K562 (cell line): ENCODE results near the gene SRMS. TPM values are rescaled to one million over a fixed set of nuclear protein-coding genes. Genes with fewer than 3 reads are reported as not detected.

Source experiments
- CBX5 ChIP-seq: IDR thresholded peaks from 2 replicates; pipeline ENCODE4 v1.6.1; 2014; ENCODE audit warnings: low read depth, borderline replicate concordance
- HLTF ChIP-seq: fragments of 450-650 bp; IDR thresholded peaks from 2 replicates; pipeline ENCODE4 v1.6.1; 2016
- KDM2B ChIP-seq: fragments of 250-450 bp; sonication (Bioruptor Pico); IDR thresholded peaks from 2 replicates; pipeline ENCODE4 v1.8.0; 2021; ENCODE audit warnings: mild to moderate bottlenecking, moderate library complexity
- MEF2A ChIP-seq: IDR thresholded peaks from 2 replicates; pipeline ENCODE4 v1.6.1; 2011; ENCODE audit warnings: low read depth, mild to moderate bottlenecking, low read length, moderate library complexity; ENCODE audit not compliant: control insufficient read depth
- NFXL1 ChIP-seq: fragments of 450-650 bp; formaldehyde crosslinking; IDR thresholded peaks from 2 replicates; pipeline ENCODE4 v1.4.0; 2021; ENCODE audit warnings: mild to moderate bottlenecking
- PCBP1 ChIP-seq: fragments of 200-400 bp; formaldehyde crosslinking; IDR thresholded peaks from 2 replicates; pipeline ENCODE4 v1.6.1; 2018; ENCODE audit warnings: mild to moderate bottlenecking, low read depth, low read length; ENCODE audit not compliant: poor library complexity, severe bottlenecking
- REST ChIP-seq, 2 experiments: fragments of 450-650 bp; formaldehyde crosslinking in 1 of 2; IDR thresholded peaks; 2 replicates each; pipeline versions ENCODE4 v1.4.0 to v1.6.1; 2014 to 2020; ENCODE audit warnings: mild to moderate bottlenecking in 2 of 2, borderline replicate concordance in 1 of 2, low read depth in 1 of 2
- SMARCE1 ChIP-seq: fragments of 450-650 bp; IDR thresholded peaks from 2 replicates; pipeline ENCODE4 v1.7.1; 2016; ENCODE audit warnings: mild to moderate bottlenecking
- ZC3H4 ChIP-seq: sonication (generic); formaldehyde crosslinking; IDR thresholded peaks from 2 replicates; pipeline ENCODE4 v1.9.0; 2021; ENCODE audit warnings: missing genetic modification reagents, borderline replicate concordance
- ZNF121 ChIP-seq: sonication (generic); formaldehyde crosslinking; conservative IDR thresholded peaks from 2 replicates; pipeline ENCODE4 v1.8.0; 2022; ENCODE audit warnings: missing genetic modification reagents
- ZNF318 ChIP-seq, 2 experiments: fragments of 450-650 bp; IDR thresholded peaks; 2 replicates each; pipeline ENCODE4 v1.6.1; 2016; ENCODE audit warnings: mild to moderate bottlenecking in 2 of 2, borderline replicate concordance in 1 of 2, low read depth in 1 of 2, moderate library complexity in 1 of 2
- polyA plus RNA-seq, 8 experiments: library from polyadenylated mRNA; depleted of rRNA in 4 of 8; stranded (reverse) in 5 of 8; unstranded in 3 of 8; fragments of >200 nt; fragmentation: Nextera tagmentation in 2 of 8; fragmentation: Illumina TruSeq in 1 of 8; extraction: Ambion mirVana in 2 of 8; extraction: Trizol in 1 of 8; gene quantifications; 2 replicates each; pipeline versions ENCODE4 v1.2.1 to v1.2.3, GENCODE V29; 2011 to 2014; ENCODE audit warnings: inconsistent platforms in 1 of 8, missing spikeins in 1 of 8
- total RNA-seq, 7 experiments: library from RNA; depleted of rRNA in 6 of 7; stranded (reverse); fragments of >200 nt in 6 of 7; fragmentation: Illumina TruSeq in 2 of 7; extraction: Trizol in 2 of 7; gene quantifications; 2 replicates each; pipeline versions ENCODE4 v1.2.1 to v1.2.3, GENCODE V29; 2011 to 2021; ENCODE audit warnings: low replicate concordance in 1 of 7

The SRMS gene
- total and polyA plus RNA-seq, 9 of the 15 experiments (the other 6 are each of a cell fraction or from before 2014, with no cell fraction given): 0.07 TPM; not detected in 8

- TF ChIP-seq MEF2A: no peak
- no peak for TF ChIP-seq HLTF
- TF ChIP-seq ZC3H4 (CRISPR knock-in tag): 0 out of 2 replicates have a peak, but pooled peaks have one; percentile 52
- no peak for TF ChIP-seq ZNF318 (IDR thresholded peaks at IDR 0.05; ENCODE audit: borderline replicate concordance in 1 of 2, low read depth in 1 of 2)
- TF ChIP-seq SMARCE1: no peak
- no peak for TF ChIP-seq PCBP1
- no peak for TF ChIP-seq ZNF121 (CRISPR knock-in tag)
- no peak for TF ChIP-seq NFXL1 (CRISPR knock-in tag)
- no peak for TF ChIP-seq REST (IDR thresholded peaks at IDR 0.05; ENCODE audit: borderline replicate concordance)
- no peak for TF ChIP-seq REST (CRISPR knock-in tag; IDR thresholded peaks at IDR 0.05; ENCODE audit: low read depth)
- no peak for TF ChIP-seq KDM2B (CRISPR knock-in tag)
- TF ChIP-seq CBX5: no peak
Measured at GRCh38 chr20:63574156-63574828, 26.7 kb upstream of the SRMS start, which contains the start of gene HELZ2 (continued).
